GM20000 (cell line): ENCODE measurements around the gene PTPRR.

ENCODE experiments used
- DNase-seq: peaks from one replicate; pipeline ENCODE4 v3.0.0; 2012; ENCODE audit warnings: low spot score
- TF ChIP-seq, protein P1 (sequence below): IDR thresholded peaks from 2 replicates; pipeline ENCODE4 v1.5.1; 2012; ENCODE audit warnings: mild to moderate bottlenecking, control low read depth; ENCODE audit errors: extremely low read depth, missing control alignments

The PTPRR gene

DNA sequence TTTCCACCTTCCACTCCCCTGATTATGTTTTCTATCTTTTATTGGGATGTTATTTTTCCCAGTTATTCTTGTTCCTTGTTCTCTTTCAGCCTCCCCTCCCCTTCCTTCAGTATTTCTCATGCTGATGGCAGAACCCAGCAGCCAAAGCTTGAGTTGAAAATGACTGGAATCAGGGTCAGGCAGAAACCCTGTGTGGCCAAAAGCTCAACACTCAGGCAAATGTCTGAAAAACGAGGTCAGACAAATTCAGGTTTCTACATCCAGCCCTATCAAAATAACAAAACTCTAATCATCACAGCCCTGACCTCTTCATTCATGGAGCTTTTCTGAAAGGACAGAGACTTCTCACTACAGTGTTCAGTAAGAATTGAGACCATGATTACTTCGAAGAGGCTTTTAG lies 134.6 kb downstream of the PTPRR start:
- TF ChIP-seq, protein P1, sequence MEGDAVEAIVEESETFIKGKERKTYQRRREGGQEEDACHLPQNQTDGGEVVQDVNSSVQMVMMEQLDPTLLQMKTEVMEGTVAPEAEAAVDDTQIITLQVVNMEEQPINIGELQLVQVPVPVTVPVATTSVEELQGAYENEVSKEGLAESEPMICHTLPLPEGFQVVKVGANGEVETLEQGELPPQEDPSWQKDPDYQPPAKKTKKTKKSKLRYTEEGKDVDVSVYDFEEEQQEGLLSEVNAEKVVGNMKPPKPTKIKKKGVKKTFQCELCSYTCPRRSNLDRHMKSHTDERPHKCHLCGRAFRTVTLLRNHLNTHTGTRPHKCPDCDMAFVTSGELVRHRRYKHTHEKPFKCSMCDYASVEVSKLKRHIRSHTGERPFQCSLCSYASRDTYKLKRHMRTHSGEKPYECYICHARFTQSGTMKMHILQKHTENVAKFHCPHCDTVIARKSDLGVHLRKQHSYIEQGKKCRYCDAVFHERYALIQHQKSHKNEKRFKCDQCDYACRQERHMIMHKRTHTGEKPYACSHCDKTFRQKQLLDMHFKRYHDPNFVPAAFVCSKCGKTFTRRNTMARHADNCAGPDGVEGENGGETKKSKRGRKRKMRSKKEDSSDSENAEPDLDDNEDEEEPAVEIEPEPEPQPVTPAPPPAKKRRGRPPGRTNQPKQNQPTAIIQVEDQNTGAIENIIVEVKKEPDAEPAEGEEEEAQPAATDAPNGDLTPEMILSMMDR = no peak
- DNase-seq = no peak

DNA sequence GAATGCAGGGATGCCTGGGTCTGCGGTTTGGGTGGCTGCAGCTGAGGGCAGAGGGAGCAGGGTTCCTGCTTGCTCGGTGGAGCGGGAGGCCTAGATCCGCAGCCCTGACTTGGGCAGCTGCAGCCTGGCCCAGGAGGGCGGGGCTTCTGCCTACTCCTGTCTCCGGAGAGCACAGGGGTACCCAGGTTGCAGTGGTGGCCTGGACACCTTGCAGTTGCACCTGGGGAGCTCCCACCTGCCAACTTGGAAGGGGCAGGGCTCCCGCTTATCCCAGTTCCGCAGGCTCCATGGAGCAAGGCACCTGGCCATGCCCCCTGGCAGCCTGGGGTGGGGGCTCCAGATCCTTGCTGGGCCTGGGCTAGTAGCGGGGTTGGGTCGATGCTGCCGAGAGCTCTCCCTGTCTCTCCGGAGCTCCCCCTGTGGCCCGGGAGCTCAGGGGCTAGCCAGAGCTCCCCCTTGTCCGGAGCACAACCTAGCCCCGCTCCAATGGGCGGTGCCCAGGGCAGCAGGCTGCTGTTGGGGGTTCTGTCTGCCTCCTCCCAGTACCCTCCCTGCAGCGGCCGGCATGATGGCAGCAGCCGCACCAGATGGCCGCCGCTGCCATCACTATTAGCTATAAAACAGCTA lies 136.4 kb downstream of the PTPRR start:
- no peak for DNase-seq
- TF ChIP-seq, protein P1 = no peak

DNA sequence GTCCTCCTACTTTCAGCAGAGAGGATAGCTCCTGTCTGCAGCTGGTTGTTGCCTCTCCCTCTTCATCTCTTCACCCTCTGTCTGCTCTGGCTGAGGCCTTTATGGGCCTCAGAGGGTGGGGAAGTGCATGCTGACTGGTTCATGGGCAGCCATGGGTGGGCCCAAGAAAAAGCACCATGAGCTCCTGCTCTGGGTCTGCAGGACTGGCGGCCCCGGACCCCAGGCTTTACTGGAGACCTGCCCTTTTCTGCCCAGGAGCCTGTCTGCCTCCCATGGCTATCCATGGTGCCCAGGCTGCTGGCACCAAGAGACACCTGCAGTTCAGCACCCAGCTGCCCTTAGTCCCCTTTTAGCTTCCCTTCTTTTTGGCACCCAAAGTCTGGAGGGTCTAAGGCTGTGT lies 137.1 kb downstream of the PTPRR start:
- TF ChIP-seq, protein P1 = no peak

DNA sequence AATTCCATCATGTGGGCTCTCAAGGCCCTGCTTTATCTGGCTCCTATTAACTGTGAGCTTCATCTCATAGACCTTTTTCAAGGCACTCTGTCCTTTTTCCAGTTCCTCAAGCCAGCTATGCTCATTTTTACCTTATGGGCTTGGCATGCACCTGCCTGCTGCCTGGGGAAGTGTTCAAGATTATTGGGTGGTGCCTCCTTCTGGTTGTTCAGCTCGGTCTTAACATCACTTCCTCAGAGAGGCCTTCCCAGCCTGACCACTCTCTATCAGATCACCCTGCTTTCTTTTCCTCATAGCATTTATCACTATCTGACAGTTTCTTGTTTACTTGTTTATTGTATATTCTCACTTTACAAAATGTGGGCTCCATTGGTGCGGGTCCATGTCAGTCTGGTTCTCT lies 141.3 kb downstream of the PTPRR start:
- no peak for DNase-seq
- TF ChIP-seq, protein P1 = no peak

More for the DNA sequence above, 137.1 kb downstream of the PTPRR start:
- DNase-seq = no peak

DNA sequence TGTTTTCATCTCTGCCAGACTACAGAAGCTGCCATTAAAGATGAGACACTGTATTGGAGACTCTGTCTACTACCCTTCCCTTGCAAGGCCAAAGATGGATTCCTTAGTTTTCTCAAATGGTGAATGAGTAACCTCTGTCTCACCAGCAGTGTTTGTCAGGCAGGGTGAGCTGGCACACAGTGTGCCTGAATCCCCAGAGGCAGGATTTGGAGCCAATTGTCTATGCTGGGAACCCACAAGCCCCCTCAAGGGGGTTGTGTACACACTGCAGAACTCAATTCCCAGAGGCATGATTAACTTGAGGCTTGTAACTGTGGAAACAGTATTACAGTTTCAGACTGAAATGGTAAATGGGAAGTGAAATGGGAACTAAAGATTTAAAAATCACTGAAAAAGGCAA lies 146.5 kb downstream of the PTPRR start:
- no peak for DNase-seq
- TF ChIP-seq, protein P1 = no peak

DNA sequence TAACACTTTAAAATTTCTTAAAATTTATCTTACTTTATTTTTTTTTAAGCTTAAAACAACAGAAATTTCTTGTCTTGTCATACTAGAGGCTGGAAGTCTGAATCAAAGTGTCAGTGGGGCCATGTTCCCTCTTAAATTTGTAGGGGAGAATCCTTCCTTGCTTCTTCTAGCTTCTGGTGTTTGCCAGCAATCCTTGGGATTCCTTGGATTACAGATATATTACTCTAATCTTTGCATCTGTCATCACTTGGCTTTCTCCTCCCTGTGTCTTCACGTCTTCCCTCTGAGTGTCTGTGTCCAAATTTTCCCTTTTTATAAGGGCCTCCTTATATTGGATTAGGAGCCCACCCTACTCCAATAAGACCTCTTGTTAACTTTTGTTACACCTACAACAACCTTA lies 147.7 kb downstream of the PTPRR start:
- TF ChIP-seq, protein P1 = no peak
- no peak for DNase-seq

DNA sequence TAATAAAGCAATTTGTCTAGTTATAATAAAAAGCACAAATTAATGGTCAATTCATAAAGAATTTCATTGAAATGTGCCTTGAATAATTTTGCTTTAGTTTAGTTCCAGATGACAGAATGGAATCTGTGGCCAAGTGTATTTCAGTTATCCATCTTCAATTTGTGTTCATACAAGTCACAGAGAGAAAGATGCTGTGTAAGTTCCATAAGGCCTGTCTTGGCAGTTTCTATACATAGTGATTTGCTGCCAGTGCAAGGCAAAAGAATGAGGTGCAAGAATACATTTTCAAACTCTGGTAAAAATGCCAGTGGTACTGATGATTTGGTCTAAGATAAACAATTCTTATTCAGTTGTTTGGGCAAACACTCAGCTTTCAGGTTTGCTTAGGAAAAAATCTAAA lies 149.0 kb downstream of the PTPRR start:
- TF ChIP-seq, protein P1 = no peak
- DNase-seq = no peak
